Measurements from ENCODE around the gene EPB41L5.

The EPB41L5 gene

DNA sequence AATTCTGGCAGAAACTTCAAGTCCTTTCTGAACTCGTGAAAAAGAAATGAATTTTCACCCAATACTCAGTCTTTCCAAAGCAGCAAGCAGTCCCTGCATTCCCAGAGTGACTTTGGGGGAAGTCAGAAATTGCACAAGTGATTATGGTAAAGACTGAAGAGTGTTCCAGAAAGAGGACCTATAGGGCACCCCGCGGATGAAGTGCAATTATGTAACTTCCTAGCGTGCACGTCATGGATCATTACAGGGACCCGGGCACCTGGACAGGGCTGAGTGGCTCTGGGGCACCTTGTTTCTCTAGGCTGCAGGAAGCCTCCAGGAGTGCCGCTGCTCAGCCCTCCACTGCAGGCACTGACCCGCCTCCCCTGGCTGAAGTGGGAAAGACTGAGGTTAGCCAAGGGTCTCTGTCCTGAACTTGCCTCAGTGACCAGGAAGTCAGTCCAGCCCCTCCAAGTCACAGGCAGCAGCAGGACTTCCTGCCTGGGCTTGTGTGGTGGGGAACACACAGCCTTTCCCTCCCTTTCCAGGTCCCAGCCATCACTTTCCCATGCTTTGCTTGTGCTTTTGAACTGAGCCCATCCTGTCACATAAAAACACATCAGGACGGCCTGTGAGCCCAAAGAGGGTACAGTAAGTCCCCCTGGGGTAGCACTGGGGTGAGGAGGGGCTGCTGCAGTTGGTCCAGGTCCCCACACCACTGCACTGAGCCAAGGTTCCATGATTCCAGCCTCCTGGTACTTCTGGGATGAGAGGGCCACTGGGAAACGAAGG lies 190.6 kb downstream of the EPB41L5 start:
- no peak for DNase-seq

DNA sequence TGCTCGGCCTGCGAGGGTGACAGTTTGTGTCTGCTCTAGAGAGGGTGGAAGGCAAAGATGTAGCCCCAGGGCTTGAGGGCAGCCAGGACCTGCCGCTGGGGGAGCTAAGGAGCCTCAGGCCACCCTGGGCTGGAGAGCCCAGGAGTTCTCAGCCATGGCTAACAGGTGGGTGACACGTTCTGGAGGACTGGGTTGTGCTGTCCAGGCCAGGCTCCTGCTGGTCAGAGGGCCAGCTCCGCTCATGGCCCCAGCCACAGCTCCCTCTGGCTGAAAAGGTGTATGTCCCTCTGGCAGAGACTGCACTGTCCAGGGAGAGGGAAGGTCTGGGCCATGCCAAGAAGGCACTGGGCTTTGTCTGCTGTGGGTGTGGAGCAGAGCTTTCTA lies 191.1 kb downstream of the EPB41L5 start:
- DNase-seq, result no peak

DNA sequence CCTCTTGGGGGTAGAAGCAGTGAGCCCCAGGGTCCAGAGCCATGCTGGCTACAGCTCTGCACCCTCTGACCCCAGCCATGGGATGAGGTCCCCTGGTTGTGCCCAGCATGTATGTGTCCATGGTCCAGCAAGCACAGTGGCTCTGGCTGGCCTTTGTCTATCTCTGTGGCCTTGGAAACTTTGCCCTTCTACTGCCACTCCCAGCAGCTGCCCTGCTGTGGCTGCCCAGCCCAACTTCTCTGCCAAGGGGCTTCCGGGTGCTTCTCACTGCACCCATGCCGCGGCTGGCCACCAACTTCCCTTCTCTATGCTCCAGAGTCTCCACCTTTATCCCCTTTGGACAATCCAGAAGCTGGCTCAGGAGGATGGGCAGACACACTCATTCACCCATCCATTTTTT lies 191.5 kb downstream of the EPB41L5 start:
- no peak for DNase-seq

DNA sequence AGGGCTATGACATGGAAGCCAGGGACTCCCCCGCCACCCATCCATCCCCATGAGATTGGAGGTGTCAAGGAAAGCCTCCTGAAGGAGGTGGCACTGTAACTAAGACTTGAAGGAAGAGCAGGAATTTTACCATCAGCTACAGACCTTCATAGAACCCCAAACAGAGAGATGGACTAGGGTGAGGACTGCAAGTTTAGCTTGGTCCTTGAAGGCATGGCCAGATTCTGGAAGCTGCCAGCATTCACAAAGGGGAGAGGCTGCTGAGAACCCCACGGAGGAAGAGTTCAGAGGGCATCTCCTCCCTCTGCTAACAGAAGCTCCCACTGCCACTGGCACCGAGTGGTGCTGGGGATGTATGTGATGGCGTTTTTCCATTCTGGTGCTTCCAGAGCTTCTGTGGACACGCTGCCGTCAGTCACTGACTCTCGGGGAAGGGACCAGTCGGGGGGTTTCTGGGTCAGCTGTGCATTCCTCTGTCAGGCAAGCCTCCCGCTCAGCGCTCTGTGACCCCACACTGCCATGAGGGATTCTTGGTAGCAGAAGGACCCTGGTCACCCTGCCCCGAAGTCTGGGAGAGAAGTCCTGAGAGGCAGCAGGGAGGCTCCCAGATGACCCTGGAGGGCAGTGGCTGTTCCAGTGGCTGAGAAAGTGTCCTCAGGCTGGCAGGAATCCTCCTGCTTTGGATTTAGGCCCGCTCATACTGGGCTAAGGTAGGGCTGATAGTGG lies 192.2 kb downstream of the EPB41L5 start:
- no peak for DNase-seq

DNA sequence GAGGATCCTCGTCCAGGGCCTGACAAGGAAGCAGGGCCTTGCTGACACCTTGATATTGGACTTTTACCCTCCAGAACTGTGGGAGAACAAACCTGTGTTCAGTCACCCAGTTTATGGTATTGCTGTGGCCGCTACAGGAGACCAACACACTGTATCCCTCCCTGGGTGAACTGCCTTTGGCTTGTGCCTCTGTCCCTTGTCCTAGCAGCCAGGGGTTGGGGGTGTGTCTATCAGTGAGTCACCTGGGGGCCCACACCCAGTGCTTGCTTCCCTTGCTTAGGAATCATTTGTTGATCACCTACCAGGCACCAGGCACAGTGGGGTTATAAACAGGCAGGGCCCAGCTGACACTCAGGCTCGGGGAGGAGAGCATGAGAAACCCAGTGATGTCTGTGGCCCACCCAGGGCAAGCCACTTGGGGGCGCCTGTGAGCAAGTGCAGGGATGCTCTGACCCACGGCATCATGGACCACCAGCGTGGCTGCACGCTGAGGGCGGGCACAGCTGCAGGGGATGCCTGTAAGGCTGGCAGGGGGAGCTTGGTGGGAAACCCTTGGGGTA lies 193.2 kb downstream of the EPB41L5 start:
- no peak for DNase-seq

DNA sequence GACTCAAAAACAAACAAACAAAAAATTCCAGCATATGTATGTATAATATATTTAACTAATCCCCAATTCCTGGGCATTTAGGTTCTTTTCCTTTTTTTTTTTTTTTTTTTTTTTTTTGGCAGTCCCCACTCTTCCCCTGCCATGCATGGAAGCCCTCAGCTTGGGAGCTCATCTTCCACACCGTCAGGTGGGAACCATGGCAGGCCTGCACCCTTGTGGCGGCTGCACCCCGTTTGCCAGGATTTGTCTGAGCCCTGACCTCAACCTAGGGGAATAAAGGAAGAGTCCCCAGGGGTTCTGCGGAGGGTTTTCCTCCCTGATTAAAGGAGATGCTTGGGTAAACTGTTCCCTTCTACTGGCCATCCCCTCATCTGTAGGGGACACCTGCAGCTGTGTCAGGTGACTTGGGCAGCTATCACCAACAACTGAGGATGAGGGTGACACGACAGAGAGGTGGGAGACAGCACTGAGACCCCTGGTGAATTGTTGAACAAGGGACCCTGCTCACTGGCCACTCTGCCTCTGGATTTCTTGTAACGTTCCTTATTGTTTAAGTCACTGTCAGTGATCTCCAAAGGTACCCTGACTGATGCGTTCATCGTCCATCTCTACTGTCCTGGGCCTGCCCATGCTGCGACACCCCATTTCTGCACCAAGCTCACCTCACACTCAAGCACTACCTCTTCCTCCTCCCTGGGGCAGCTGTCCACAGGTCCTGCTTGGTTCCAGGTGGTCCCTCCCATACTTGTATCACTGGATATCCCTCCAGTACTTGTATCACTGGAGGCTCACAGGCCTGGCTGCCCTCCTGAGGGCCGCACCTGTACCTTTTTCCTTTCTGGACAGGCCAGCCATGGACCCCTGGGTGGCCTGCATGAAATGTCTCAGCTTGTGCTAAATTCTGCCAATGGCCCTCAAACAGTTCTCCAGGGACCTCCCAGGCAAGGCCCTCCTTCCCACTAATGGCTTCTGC lies 195.8 kb downstream of the EPB41L5 start:
- no peak for DNase-seq

GRCh38 chr2:120209427-120210269 lies 196.8 kb downstream of the EPB41L5 start:
- DNase-seq, result no peak

- no peak for DNase-seq
Observed at GRCh38 chr2:120210270-120210693, 197.4 kb downstream of the EPB41L5 start.

DNA sequence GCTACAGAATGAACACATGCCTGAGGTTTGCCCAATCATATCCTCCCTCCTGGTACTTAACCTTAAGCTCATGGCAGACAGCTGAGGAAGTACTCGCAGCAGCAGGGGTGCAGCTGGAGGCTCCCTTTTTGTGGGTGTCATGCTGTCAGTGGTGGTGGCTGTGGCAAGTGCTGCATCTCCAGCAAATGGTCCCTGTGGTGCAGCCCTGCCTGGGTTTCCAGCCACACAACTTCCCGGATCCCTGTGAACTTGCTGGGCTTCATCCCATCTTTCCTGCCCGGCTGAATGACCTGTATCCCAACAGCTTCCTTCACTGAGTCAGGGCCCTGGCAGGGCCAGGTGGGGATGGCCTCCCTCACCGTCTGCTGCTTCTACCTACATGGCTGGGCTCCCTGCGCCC lies 205.3 kb downstream of the EPB41L5 start:
- DNase-seq, result no peak

DNA sequence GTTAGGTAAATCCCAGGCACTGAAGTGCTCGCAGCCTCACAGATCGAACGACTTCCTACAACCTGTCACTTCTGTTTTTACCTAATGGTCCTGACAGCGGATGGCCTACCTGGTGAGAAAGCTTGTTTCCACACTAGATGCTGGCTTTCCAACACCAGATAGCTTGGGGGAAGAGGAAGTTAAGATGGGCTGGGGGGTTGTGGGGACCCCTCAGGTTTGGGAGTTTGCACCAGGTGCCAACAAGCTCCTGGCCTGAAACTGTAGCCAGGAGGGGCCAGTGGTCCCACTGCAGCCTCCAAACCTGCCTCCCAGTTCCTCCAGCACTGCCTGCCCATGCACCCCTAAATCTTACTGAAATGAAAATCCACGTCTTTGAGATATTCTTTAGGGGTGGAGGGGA lies 206.4 kb downstream of the EPB41L5 start:
- no peak for DNase-seq

- DNase-seq, result no peak
Observed at GRCh38 chr2:120219766-120220165, 206.9 kb downstream of the EPB41L5 start.

- no peak for DNase-seq
Observed at GRCh38 chr2:120220756-120221155, 207.9 kb downstream of the EPB41L5 start.

GRCh38 chr2:120221616-120222015 lies 208.7 kb downstream of the EPB41L5 start:
- DNase-seq, result no peak

DNA sequence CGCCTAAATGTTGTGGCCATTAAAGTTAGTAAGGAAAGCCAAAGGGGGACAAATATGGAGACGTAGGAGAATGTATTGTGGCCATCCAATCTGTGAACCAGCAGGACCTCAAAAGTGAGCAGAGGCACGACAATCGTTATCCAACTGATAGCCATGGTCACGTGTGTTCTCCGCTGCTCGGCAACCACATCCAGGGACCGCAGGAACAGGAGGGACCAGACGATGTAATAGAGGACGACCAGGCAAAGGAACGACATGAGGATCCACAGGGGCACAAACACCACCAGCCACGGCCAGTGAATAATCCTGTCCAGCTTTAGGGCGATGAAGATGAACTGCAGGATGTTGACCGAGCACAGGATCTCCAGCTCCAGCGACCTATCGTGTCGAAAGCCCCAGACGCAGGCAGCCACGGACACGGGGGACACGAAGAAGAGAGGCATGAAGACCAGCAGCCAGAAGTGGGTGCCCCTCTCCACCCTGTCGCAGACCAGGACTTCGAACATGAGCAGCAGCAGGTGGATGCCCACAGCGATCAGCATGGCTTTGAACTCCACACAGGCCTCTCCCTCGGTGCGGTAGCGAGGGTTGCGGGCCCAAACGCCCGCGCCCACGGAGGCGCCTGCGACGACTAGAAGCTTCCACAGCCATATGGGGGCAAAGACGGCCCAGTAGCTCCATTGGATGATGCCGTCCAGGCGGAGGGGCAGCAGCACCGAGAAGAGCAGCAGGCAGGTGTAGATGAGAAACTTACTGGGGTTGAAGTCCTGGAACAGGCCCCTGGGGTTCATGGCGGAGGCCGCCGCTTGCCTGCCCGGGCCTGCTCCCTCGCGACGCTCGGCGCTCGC lies 209.5 kb downstream of the EPB41L5 start:
- peak in 1 of 14 donors; percentile 61 for DNase-seq

- DNase-seq, result peak; percentile 23 to 91 (median 80)
Observed at GRCh38 chr2:120223034-120223912, 210.4 kb downstream of the EPB41L5 start, which contains the start of gene TMEM185B. TSS of gene TMEM185B (minus strand) at chr2:120223400. CDS start at chr2:120222976, 424 bp downstream.

DNA sequence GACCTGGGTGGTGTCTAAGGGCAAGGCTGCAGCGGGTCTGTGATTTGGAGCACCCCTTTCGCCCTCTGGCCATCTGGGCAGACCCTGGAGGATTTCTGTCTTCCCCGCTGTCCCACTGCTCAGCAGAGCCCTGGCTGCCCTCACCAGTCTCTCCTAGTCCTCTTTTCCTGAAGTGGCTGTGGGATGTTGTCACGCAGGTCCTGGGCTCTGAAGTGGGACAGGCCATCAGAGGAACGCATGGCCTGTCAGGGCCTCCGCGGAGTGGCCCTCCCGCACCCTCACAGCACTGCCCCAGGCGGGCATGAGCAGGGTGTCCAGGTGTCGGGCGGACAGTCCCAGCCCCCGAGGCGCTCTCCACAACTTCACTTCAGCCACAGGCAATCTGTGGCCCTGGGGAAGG lies 211.4 kb downstream of the EPB41L5 start:
- no peak for DNase-seq

- DNase-seq, result no peak
Observed at GRCh38 chr2:120224735-120225548, 212.1 kb downstream of the EPB41L5 start.

GRCh38 chr2:120225549-120226065 lies 212.7 kb downstream of the EPB41L5 start:
- DNase-seq, result no peak

Measured in C1 segment of cervical spinal cord (tissue), 14 donors.